ENCODE results near the gene SCAPER.
"Not testable (repeated sequence)": the region's sequence is repeated elsewhere in the genome, so short reads cannot be mapped to it uniquely, and the experiment has no call there.

SCAPER gene

DNA sequence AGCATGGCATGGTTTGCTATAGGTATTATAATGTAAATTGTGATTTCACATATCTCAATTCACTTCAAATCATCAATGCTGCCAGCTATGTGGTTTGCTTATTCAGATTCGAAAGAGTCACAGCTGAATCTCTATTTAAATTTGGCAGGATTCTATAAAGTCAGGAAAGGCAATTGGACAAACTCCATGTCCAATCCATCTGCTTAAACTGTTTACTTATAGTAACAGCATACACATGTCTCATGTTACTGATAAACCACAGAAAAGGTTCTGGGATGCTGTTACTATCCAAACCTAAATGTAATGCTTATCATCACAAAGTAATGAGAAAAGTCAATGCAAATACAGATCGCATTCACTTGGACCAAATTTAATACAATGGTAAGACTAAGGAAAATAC is 338.9 kb downstream of the SCAPER start:
- no peak for DNase-seq

DNA sequence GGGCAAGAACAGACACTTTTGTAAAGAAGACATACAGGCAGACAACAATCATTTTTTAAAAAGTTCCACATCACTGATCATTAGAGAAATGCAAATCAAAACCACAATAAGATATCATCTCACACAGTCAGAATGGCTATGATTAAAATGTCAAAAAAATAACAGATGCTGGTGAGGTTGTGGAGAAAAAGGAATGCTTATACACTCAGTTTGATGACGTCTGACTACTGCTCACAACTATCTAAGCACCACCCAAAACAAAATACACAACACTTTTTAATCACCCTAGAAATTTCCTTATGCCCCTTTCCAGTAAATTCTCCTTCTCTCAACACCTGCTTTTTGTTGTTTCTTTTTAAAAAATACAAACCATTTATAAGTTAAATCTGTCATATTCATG is 339.8 kb downstream of the SCAPER start:
- no peak for DNase-seq

DNA sequence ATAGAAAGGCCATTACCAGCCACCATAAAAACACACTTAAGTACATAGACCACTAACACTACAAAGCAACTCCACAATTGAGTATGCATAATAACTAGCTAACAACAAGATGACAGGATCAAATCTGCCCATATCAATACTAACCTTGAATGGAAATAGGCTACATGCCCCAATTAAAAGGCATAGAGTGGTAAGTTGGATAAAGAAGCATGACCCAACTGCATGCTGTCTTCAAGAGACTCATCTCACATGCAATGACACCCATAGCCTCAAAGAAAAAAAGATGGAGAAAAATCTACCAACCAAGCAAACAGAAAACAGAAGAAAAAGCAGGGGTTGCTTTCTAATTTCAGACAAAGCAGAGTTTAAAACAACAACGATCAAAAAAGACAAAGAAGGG is 349.9 kb downstream of the SCAPER start:
- DNase-seq, result no peak

DNA sequence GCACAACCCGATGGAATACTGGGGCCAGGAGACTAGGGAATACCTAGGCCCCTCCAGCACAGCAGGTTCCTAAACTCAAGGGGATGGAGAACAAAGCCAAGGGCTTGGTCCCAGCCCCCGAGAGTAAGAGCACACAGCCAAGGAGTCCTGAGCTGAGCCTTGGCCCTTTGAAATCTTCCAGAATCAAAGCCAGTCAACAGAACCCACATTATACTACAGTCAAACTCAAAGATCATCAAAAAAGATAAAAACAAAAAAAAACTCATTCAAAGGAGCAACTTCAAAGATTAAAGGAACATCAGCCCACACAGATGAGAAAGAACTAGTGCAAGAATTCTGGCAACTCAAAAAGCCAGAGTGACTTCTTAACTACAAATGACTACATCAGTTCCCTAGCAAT is 351.6 kb downstream of the SCAPER start:
- DNase-seq, result no peak

DNA sequence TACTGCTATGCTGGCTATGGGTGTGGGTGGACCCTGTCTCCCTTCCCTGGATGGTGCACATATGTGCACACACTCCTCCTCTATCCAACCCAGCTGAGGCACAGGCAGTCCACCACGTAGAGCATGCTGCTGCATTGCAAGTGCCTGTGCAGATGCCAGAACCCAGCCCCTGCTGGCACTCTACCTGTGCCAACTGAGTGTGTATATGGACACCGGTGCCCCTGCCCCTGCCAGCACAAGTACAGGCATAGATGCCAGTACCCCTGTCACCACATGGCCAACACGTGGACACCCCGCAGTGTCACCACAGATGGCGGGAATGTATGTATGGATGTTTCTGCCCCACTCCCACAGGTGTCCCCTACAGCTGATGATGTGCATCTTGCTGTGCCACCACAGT is 352.0 kb downstream of the SCAPER start:
- no peak for DNase-seq

DNA sequence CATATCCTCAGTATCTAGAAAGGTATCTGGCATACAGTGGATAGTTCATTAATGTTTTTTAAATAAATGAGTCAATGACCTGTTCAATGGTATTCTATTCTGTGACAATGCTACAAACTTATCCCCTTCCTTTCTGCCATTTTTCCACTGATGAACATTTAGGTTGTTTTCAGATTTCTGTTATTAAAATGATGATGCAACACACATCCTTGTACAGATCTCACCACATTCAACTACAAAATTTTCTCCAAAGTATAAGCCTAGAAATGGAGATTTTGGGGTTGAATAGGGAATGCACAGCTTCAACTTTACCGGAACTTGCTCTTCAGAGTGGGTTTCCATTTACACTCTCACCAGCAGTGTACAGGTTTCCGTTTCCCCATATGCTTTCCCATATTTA is 358.3 kb downstream of the SCAPER start:
- DNase-seq, result no peak

DNA sequence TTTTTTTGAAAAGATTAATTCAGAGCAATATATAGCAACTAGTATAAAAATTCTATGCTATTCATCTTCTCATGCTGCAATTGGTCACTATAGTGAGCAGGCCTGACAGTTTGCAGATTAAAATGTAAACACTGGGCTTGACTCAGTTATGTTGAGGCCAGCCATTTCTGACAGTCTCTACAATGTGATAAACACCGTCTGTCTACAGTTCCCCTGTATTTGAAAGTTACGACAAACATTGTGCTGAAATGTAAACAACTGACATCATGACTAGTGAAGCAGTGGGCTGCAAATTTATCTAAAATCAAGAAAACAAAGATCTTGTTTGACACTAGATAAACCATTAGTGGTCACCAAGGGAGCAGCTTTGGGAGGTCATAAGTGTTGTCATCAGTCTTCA is 371.1 kb downstream of the SCAPER start:
- DNase-seq, result no peak

DNA sequence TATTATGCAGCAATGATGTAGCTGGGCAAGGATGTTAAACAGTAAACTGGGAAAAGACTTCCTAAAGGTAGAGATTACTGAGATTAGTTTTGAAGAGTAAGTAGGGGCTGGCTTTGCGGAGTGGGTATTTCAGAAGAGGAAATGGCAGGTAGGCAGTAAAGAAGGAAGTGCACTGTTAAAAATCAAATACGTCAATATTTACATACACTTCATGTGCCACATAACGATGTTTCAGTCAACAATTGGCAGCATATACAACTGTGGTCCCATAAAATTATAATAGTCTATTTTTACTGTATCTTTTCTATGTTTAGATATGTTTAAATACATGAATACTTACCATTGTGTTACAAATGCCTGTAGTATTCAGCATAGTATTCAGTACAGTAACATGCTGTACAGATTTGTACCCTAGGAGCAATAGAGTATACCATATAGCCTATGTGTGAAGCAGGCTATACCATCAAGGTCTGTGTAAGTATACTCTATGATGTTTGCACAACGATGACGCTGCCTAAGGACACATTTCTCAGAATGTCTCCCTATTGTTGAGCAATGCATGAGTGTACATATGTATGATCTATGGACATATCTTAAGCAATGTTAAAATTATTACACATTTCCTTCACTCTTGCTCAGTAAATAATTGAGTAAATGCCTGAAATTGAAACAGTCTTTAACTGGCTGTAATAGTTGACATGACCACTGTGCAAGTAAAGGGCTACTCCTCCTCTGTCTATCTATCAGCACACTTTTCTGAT is 371.9 kb downstream of the SCAPER start:
- DNase-seq, result no peak

DNA sequence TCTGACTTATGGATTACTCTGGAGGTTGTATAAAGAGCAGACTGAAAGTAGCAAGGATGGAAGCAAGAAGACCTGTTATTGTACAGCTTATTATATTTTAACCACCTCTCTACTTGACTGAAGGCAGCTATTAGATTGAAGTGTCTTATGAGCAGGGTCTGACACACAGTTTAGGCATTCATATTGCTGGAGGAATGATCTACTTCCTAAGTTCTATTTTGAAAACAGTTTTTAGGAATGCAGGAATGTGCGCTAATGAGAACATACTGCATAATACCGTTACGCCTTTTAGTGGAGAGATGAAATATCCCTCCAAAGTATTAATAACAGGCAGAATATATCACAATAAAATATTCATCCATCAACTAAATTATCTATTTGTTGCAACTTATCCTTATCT is 375.2 kb downstream of the SCAPER start:
- no peak for DNase-seq

DNA sequence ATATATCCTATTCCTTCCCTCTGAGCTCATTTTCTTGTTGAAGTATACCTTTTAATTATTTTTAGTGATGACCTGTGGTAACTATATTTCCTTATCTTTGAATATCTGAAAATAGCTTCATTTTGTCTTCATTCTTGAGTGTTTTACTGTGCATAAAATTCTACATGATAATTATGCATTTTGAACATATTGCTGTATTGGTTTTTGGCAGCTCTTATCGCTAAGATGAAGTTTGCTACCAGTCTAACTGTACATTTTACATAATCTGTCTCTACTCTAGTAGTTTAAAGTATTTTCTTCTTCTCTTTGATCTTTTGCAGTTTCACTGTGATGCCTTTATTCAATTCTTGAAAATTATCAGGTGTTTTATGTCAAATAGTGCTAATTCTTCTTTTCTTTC is 379.0 kb downstream of the SCAPER start:
- DNase-seq, result no peak

DNA sequence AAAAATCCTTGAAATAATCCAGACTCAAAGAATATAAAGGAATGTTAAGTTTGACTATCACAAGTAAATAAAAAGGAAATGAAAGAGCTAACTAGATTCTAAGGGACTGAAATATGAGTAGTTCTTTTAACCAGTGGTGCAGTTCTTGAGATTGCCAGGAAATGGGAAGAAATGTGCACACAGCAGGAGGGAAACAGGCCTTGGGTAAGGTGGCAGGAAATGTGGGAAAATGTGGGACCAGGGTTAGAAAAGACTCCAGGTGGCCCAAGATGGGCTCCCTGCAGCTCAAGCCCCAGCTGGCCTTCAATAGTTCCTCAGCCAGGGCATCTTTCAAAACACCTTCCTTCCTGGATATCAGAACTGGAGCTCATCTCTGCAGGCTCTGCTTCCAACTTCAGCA is 387.2 kb downstream of the SCAPER start:
- DNase-seq, result no peak

DNA sequence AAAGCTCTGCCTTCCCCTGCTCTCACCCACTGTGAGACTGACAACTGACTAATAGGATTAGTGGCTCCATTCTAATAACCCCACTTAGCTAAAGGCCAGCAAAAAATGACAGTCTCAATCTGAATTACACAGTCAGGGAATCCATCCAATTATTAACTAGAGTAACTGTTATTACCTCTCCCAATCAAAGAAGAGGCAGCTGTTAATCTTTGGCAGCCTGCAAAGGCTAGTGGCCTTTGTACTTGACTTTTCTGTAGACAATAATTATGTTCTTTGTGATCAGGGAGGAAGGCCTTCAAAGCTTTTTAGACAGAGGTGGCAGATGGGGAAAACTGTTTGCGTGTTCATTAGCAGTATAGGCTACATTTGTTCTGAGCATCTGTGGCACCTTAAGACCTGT is 390.9 kb downstream of the SCAPER start:
- no peak for DNase-seq

DNA sequence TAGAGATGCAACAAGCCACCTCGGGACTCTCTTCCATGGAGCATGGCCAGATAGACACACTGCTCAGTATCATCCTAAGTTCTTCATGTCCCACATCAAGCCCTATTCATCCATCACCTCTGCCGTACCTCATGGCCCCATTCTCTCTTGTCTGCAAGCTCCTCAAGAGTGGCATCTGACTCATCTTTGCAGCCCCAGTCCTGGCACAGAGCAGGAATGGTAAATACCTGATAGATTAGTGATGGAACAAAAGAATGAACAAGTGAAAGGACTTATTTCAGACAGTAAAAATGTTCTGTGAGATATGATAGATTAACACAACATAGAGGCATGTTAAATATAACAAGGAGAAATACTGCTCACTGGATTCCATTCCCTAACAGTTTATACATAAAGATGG is 392.2 kb downstream of the SCAPER start:
- no peak for DNase-seq

DNA sequence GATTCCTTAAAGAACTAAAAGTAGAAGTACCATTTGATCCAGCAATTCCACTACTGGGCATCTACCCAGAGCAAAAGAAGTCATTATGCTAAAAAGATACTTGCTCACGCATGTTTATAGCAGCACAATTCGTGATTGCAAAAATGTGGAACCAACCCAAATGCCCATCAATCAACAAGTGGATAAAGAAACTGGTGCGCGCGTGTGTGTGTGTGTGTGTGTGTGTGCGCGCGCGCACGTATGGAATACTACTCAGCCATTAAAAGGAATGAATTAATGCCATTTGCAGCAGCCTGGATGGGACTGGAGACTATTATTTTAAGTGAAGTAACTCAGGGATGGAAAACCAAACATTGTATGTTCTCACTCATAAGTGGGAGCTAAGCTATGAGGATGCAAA is 394.5 kb downstream of the SCAPER start:
- not testable (repeated sequence) for DNase-seq

DNA sequence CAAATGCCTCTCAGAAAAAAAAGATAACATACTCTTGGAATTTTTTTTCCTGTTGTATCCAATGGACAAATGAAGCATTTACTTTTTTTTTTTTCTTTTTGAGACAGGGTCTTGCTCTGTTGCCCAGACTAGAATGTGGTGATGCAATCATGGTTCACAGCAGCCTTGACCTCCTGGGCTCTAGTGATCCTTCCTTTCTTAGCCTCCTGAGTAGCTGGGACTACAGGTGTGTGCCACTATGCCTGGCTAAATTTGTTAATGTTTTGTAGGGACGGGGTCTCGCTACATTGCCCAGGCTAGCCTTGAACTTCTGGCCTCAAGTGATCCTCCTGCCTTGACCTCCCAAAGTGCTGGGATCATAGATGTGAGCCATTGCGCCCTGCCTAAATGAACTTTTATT is 401.3 kb downstream of the SCAPER start:
- no peak for DNase-seq

DNA sequence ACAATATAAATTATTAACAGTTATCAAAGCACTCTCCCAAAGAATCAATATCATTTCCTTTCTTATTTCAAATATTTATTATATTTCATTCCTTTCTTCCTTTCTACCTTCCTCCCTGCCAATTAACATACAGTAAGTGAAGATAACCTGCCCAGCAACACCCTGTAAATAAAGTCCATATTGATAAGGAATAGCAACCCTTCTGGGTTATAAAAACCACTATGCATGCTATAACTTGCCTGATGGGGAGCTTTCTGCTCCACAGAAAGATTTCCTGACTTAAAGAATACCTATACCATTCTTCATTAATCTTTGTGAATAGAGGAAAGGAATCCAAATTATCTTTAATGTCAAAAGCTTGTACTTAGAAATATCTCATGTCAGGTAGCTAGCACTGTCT is 402.0 kb downstream of the SCAPER start:
- no peak for DNase-seq

DNA sequence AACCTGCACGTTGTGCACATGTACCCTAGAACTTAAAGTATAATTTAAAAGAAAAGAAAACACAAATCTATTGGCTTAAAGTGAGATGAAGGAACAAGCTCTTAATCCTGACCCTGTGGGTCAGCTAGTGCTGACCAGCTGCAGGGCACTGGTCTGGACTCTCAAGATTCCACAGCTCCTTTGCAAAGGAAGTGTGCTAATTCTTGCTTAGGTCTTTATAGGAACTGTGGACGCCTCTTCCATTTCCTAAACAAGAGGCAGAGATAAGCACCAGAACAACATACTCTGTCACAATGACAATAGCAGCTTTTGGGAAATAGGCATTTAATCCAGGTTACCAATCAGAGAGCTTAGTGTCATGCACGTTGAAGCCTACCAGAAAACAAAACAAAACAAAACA is 402.5 kb downstream of the SCAPER start:
- no peak for DNase-seq

DNA sequence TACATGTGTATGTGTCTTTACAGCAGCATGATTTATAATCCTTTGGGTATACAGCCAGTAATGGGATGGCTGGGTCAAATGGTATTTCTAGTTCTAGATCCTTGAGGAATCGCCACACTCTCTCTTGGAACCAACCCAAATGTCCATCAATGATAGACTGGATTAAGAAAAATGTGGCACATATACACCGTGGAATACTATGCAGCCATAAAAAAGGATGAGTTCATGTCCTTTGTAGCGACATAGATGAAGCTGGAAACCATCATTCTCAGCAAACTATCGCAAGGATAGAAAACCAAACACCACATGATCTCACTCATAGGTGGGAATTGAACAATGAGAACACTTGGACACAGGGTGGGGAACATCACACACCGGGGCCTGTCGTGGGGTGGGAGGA is 403.0 kb downstream of the SCAPER start:
- not testable (repeated sequence) for DNase-seq

DNA sequence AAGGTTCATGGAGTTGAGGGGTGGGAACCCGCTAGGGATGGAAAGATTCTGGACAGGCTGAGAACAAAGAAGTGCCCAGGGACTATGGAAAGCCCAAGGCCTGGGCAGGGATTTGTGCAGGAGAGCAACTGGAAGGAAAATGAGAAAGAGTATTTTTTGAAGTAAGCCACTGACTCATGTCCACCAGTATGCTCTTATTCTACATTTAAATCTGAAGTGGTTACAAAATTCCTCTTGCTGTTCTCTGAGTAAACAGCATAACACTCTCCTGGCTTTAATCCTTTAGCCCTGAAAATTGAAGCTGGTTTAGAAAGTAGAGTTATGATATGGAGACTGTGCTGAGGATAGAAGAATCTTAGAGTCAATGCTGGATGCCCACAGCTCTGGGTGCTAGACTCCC is 403.4 kb downstream of the SCAPER start:
- DNase-seq, result no peak

DNA sequence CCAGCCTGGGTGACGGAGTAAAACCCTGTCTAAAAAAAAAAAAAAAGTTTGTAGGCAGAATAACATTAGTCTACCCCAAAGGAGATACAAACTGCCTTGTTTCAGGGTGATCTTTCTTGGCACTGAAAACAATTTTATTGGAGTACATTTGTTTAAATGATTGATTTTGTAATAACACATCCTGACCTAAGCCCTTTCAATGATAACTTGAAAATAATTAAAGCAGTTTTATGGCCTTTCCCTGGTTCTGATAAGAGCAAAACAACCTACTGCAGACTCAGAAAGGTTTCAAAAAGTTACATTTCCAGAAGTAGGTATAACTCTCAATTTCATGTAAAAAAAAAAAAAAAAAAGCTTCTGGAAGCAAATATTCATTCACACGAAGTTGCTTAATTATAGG is 404.1 kb downstream of the SCAPER start:
- no peak for DNase-seq

DNA sequence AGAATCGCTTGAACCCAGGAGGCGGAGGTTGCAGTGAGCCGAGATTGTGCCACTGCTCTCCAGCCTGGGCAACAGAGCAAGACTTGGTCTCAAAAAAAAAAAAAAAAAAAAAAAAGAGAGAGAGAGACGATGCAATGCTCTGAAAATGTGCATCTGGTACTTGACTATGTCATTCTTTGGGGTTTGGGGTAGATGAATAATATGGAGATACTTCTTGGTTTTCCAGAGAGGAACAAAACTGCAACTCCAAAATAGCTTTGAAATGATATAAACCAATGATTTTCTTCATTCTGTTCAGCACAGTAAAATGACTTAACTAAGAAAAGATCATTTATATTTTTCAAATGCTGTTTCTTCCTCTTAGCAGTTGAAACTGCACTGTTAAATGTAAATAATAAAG is 409.7 kb downstream of the SCAPER start:
- DNase-seq, result no peak

DNA sequence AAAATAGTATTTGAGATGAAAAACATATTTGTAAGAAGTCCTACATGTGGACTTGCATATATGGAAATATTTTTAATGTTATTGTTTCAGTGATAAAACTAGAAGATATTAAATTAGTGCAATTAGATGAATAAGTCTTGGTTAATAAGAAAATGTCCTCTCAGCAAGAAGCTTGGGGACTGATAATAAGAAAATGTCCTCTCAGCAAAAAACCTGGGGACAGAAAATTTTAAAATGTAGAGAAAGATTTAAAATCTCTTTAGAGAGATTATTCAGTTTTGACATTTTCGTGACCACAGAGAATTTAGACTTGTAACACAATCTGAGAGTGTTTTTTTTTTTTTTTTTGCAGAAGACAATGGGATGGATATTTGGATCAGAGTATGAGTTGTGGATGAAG is 412.6 kb downstream of the SCAPER start:
- no peak for DNase-seq

DNA sequence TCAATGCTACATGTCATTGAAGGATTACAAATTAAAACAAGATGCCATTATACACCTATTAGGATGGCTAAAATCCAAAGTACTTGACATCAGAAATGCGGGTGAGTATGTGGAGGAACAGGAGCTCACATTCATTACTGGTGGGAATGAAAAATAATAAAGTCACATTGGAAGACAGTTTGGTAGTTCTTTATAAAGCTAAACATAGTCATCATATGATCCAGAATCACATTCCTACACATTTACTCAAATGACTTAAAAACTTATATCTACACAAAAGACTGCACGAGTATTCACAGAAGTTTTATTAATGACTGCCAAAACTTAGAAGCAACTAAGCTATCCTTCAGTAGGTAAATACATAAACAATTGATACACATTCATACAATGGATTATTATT is 421.4 kb downstream of the SCAPER start:
- no peak for DNase-seq

DNA sequence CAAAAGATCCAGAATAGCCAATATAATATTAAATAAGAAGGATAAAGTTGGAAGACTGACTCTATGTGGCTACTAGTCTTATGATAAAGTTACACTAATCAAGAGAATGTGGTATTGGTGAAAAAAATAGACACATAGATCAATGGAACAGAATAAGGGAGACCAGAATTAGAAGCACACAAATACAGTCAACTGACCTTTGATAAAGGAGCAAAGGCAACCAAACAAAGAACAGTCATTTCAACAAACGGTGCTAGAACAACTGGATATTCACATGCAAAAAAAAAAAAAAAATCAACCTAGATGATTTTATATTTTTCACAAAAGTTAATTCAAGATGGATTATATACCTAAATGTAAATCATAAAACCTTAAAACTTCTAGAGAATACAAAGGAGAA is 422.1 kb downstream of the SCAPER start:
- DNase-seq, result no peak

DNA sequence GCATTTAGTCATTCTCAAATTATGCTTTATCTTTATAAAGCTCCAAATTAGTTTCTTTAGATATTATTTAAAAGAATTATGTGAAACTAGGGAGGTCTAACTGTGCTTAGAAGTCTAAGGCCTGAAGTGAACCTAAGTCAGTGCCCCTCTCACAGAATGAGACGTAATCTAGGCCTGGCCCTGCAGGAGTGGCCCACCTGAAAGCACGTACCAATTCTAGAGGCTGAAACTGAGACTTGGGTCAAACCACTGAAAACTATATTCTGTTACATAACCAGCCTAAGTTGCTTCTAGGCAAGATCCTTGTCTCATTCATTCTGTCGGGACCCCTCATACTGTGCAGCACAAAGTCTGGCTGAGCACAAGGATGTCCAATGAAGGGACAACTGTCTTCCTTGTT is 424.9 kb downstream of the SCAPER start:
- no peak for DNase-seq

DNA sequence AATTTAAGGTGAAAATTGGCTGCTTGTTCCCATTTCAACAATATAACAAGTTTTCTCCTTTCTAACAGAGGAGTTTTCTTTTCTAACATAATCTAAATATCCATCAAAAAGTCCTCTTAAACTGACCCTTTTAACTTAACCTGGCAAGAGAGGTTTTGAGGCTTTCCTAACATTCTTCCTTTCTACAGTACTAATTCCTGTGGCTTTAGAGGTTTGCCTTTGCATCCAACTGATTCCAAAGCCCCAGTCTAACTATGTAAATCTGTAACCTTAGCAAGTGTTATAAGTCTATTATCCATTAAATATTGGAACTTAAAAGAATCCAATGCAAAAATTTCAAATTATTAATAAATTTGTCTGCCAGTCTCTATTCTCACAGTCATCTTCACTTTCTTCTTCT is 434.4 kb downstream of the SCAPER start:
- no peak for DNase-seq

Data from right forelimb (tissue), 1 donor.